T-helper 1 cell treated with Interleukin-12 subunit alpha and Interleukin-12 subunit beta and Interleukin-4 antibody, amounts not matched to agents 30 μg/mL and 1 μg/mL, for 36 hours (primary cell): ENCODE data around the gene ZAP70.
"Not testable (repeated sequence)": the region's sequence is repeated elsewhere in the genome, so short reads cannot be mapped to it uniquely, and the experiment has no call there.

Source experiments
- H3K27ac Mint-ChIP-seq: one replicate; pipeline ENCODE4 v1.8.0; 2021; ENCODE audit warnings: mild to moderate bottlenecking, mixed read lengths
- H3K27me3 Mint-ChIP-seq: one replicate; pipeline ENCODE4 v1.8.0; 2021; ENCODE audit warnings: low read depth, mixed read lengths
- H3K36me3 Mint-ChIP-seq: one replicate; pipeline ENCODE4 v1.8.0; 2021; ENCODE audit warnings: low read depth, mixed read lengths
- H3K4me1 Mint-ChIP-seq: one replicate; pipeline ENCODE4 v1.8.0; 2021; ENCODE audit warnings: low read depth, mixed read lengths
- H3K4me3 Mint-ChIP-seq: one replicate; pipeline ENCODE4 v1.8.0; 2021; ENCODE audit warnings: mild to moderate bottlenecking, moderate library complexity, mixed read lengths
- H3K9me3 Mint-ChIP-seq: one replicate; pipeline ENCODE4 v1.8.0; 2021; ENCODE audit warnings: mixed read lengths

The ZAP70 gene

DNA sequence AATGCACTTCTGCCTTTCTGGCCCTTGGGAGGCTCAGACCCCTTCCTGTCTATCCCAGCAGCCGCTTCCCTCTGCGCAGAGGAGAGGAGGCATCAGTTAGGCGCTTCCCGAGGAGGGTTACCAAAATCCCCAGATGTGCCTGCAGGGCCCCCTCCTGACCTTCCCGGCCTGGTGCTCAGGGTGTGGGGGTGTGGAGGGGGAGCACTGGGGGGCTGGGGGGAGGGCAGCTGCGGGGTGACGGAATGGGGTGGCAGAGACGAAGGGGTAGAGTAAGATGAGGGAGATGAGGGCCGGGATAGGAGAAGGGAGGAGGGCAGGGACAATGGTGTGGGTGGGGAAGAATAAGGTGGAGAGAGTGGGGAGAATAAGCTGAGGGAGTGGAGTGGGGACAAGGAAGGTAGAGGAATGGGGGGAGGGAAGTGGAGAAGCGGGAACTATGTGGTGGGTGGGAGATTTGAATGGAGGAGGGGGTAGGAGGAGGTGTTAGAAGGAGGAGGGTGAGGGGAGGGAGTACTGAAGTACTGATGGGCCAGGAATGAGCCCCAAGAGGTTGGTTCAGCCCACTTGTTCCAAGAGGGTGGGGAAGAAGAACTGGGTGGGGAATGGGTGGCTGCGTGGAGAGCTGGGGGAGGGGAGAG lies 6.5 kb upstream of the ZAP70 start:
- H3K27ac Mint-ChIP-seq = no peak overlapping the region
- no peak overlapping the region for H3K4me3 Mint-ChIP-seq
- H3K36me3 Mint-ChIP-seq = peaks cover 2% of the 10 kb centered on the region
- H3K9me3 Mint-ChIP-seq = no peaks in the 10 kb centered on the region
- H3K27me3 Mint-ChIP-seq = peaks cover 7% of the 10 kb centered on the region
- H3K4me1 Mint-ChIP-seq = peaks cover 18% of the 10 kb centered on the region

DNA sequence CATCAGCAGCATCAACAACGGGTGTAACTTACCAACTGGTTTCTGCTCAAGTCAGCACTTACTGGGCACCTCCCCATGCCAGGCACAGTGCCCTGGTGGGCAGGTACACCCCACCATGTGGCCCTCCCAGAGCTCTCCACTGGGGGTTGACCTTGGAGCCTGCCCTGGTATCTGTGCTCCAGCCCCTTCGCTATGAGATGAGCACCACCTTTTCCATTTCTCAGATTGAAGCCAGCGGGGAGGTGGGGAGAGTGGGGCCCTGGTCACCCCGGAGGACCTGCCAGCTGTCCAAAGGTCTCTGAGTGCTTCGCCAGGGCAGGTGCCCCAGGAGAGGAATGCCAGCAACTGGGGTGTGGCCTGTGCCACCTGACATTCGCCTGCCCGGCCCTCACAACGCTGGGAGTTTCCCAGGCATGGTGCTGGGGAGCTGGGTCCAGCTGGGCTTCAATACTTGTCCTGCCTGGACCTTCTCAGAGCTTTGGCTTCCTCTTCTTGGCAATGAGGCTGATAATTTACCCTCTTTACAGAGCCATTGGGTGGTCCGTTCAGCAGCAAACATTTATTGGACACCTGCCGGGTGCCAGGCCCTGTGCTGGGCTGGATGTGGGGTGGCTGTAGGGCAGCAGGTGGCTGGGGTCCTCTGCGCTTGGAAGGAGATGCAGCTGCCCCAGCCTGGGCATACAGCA lies 5.9 kb upstream of the ZAP70 start:
- H3K4me1 Mint-ChIP-seq = peaks cover 24% of the 10 kb centered on the region
- H3K27me3 Mint-ChIP-seq = peaks cover 6% of the 10 kb centered on the region
- H3K9me3 Mint-ChIP-seq = no peaks in the 10 kb centered on the region
- H3K36me3 Mint-ChIP-seq = peaks cover 2% of the 10 kb centered on the region
- H3K4me3 Mint-ChIP-seq = no peak overlapping the region
- no peak overlapping the region for H3K27ac Mint-ChIP-seq

DNA sequence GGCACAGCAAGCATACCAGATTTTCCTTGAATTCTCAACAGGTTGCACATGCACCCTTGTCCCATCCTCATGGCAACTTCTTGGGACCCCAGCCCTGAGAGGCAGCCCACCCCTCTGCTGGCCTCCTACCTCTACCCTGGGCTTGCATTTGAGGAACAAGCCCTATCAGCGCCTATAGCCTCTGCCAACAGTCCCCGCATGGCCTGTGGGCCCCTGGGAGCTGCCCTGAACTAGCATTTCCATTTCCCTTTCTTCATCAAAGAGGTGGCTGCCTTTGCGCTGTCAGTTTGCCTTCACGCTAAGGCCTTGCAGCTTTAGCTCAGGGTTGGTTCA lies 5.4 kb upstream of the ZAP70 start:
- Mint-ChIP-seq H3K4me1 (peaks cover 26% of the 10 kb centered on the region), H3K9me3 (no peaks in the 10 kb centered on the region), H3K27ac (no peak overlapping the region), H3K27me3 (peaks cover 1% of the 10 kb centered on the region), H3K36me3 (peaks cover 2% of the 10 kb centered on the region), H3K4me3 (no peak overlapping the region)

DNA sequence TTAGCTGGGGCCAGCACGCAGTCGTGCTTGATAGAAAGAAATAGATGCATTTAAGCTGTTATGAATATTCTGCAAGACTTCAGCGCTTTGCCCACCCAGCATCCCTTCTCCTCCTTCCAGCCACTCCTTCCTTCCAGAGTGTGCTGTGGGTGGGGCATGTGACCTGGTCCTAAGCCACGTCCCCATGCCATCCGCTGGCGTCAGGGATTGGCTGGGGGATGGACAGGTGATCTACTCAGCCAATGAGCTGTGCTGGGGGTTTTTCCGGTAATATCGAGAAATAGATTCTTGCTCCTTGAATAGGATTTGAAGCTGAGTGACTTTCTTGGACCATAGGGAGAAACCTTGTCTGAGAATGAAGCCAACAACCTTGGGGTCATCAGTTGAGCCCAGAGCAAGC lies 4.8 kb upstream of the ZAP70 start:
- H3K9me3 Mint-ChIP-seq = no peaks in the 10 kb centered on the region
- no peak overlapping the region for H3K27ac Mint-ChIP-seq
- H3K4me1 Mint-ChIP-seq = peaks cover 32% of the 10 kb centered on the region
- no peaks in the 10 kb centered on the region for H3K27me3 Mint-ChIP-seq
- H3K36me3 Mint-ChIP-seq = peaks cover 6% of the 10 kb centered on the region
- no peak overlapping the region for H3K4me3 Mint-ChIP-seq

DNA sequence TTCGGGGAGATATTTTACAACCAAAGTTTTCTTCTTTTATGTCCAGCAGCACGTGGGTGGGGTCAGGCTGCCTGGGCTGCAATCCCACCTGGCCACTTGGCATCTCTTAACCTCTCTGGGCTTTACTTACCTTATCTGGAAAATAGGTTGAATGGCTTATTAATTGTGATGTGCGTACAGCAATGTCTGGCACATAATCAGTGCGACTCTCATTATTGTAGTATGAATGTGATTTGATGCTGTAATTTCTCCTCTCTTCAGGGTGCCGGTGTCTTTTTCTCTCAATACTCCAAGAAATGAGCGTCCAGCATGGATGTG lies 2.0 kb upstream of the ZAP70 start:
- Mint-ChIP-seq H3K4me3 (peak overlapping the region; percentile 15), H3K27ac (peak overlapping the region; percentile 99), H3K36me3 (peaks cover 31% of the 10 kb centered on the region), H3K9me3 (no peaks in the 10 kb centered on the region), H3K4me1 (peaks cover 46% of the 10 kb centered on the region), H3K27me3 (no peaks in the 10 kb centered on the region)

DNA sequence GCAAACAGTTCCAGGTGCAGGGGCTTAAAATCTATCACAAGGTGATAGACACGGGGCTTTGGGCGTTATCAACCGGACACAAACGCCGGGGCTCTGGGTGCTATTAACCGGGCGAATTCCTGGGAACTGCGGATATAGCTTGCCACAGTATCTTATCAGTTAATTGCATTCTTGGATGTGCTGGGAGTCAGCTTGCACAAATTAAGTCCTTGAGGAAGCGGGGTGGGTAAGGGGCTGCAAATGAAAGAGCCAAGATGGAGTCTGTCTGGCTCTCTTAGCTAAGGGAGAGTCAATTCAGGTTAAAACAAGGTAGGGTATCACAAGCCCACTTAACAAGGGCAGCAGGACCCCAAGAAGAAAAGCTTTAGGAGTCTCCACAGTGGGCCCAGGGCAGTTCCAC lies 1.2 kb upstream of the ZAP70 start:
- H3K36me3 Mint-ChIP-seq = peaks cover 37% of the 10 kb centered on the region
- not testable (repeated sequence) for H3K27me3 Mint-ChIP-seq, H3K9me3 Mint-ChIP-seq
- H3K4me1 Mint-ChIP-seq = peaks cover 53% of the 10 kb centered on the region
- peak overlapping the region; percentile 99 for H3K27ac Mint-ChIP-seq
- H3K4me3 Mint-ChIP-seq = peak overlapping the region; percentile 70

DNA sequence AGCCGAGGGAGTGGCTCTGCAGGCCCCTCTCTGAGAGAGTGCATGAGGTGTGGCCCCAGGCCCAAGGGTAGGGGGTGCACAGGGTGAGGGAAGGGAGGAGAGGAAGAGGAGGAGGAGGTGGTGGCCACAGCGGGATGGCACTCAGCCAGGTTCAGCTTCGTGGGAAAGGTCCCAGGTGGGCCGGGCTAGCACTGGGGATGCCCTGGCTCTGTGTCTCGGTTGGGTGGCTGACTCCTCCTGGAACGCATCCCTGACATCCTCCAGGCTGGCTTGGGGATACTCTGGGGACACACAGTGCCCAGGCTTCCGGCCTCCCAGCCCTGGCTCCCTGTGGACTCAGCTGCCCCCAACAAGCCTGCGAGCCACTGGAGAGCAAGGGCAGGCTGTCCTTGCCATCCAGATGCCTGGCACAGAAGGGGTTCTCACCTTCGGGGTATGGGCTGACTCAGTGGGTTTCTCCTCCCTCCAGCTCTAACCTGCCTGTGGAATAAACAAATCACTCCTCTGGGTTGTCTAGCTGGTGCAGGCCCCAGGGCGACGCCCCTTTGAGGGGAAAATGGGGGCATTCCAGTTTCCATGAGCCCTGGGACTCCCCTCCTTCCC lies 582 bp upstream of the ZAP70 start:
- H3K9me3 Mint-ChIP-seq = no peaks in the 10 kb centered on the region
- peaks cover 41% of the 10 kb centered on the region for H3K36me3 Mint-ChIP-seq
- peaks cover 59% of the 10 kb centered on the region for H3K4me1 Mint-ChIP-seq
- H3K4me3 Mint-ChIP-seq = peak overlapping the region; percentile 94
- no peaks in the 10 kb centered on the region for H3K27me3 Mint-ChIP-seq
- H3K27ac Mint-ChIP-seq = peak overlapping the region; percentile 99

DNA sequence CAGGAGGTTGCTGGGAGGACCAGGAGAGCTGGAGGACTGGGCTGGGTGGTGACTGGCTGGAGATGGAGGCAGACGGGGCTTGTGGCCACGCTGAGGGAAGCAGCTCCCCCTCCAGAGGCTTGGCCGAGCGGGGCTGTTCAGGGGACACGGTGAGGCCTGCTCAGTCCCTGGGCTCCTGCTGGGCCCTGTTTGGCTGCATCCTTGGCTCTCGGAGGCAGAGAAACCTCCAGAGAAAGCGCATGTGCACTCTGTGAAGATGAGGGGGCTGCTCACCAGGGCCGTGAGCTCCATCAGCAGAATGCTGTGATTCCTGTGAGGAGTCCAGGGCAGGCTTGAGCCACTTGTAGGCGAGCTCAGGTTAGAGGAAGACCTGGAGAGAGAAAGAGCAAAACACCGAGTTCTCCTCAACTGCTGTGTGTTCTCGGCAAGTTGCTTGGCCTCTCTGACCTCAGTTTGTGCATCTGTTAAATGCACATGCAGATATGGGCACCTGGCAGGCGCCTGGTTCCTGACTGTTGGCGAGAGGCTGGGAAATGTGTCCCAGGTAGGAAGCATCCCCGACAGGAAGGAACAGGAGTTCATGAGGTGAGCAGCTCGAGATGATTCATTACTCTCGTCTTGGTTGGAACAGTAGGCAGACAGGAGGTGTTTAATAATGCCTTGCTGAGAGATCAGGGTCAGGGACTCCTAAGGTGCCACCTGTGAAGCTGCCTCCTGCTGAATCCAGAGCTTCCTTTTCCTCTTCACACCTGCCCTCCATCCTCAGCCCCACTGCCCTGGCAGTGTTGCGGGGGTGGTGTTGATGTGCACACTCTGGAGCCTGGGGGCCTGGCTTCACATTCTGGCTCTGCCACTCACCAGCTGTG lies 941 bp downstream of the ZAP70 start:
- Mint-ChIP-seq H3K27me3 (no peaks in the 10 kb centered on the region), H3K27ac (peak overlapping the region; percentile 99), H3K4me3 (peak overlapping the region; percentile 94), H3K4me1 (peaks cover 73% of the 10 kb centered on the region), H3K9me3 (no peaks in the 10 kb centered on the region), H3K36me3 (peaks cover 52% of the 10 kb centered on the region)

DNA sequence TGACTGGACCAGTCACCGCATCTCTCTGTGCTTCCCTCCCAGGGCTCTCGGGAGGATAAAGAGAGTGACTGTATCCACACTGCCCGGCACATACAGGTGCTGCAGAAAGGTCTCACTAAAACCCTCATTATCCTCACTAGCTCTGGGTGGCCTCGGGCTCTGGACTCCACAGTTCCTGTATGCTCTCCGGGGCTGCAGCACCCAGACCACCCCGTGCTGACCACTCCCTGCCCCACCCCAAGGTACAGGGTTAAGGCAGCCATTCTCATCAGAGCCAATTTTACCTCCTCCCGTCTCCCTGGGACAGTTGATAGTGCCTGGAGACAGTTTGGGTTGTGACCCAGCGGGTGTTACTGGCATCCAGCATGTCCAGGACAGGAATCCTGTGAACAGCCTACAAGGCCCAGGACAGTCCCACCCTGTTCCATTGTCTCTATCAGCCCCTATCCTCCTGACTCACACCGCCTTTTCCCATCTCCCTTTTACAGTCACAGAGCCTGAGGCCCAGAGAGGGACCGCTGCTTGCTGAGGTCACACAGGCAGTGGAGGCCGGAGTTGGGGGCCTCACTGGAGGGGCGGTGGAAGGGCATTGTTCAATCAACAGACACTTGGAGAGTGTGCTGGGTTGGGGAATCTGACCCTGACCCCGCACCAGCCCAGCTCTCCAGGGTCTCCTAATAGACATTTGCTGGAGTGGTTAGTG lies 1.7 kb downstream of the ZAP70 start:
- H3K4me1 Mint-ChIP-seq = peaks cover 74% of the 10 kb centered on the region
- no peaks in the 10 kb centered on the region for H3K9me3 Mint-ChIP-seq

DNA sequence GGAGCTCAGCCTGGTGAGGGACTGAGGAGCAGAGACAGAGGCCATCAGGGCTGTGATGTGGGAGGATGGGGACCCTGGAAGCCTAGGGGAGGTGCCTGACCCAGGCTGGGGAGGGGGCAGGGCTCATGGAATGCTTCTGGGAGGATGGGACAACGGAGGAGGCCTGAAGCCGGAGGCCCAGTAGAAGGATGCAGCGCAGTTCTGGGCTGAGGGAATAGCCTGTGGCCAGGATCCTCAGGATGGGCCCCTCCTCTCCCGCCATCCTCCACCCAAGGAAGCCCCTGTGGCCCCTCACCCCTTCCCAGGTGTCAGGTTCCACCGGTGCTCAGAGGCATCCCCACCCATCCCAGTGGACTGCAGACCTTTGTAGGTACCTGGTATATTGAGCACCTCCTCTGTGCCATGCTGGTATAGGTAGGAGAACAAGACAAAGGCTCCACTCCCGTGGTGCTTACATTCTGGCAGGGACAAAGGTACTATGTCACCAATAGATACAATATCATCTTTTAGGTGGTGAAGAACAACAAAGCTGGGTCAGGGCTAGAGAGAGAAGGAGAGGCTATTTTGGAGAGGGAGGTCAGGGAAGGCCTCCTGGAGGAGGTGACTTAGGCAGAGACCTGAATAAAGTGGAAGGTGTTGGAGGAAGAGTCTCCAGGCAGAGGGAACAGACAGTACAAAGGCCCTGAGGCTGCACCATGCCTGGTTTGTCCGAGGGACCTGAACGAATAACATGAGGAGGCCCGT lies 2.7 kb downstream of the ZAP70 start:
- Mint-ChIP-seq H3K4me1 (peaks cover 75% of the 10 kb centered on the region), H3K36me3 (peaks cover 58% of the 10 kb centered on the region), H3K27ac (peak overlapping the region; percentile 99), H3K9me3 (no peaks in the 10 kb centered on the region), H3K27me3 (no peaks in the 10 kb centered on the region), H3K4me3 (peak overlapping the region; percentile 94)

More for the DNA sequence above, 1.7 kb downstream of the ZAP70 start:
- Mint-ChIP-seq H3K27me3 (no peaks in the 10 kb centered on the region), H3K4me3 (peak overlapping the region; percentile 94), H3K36me3 (peaks cover 51% of the 10 kb centered on the region), H3K27ac (peak overlapping the region; percentile 99)

DNA sequence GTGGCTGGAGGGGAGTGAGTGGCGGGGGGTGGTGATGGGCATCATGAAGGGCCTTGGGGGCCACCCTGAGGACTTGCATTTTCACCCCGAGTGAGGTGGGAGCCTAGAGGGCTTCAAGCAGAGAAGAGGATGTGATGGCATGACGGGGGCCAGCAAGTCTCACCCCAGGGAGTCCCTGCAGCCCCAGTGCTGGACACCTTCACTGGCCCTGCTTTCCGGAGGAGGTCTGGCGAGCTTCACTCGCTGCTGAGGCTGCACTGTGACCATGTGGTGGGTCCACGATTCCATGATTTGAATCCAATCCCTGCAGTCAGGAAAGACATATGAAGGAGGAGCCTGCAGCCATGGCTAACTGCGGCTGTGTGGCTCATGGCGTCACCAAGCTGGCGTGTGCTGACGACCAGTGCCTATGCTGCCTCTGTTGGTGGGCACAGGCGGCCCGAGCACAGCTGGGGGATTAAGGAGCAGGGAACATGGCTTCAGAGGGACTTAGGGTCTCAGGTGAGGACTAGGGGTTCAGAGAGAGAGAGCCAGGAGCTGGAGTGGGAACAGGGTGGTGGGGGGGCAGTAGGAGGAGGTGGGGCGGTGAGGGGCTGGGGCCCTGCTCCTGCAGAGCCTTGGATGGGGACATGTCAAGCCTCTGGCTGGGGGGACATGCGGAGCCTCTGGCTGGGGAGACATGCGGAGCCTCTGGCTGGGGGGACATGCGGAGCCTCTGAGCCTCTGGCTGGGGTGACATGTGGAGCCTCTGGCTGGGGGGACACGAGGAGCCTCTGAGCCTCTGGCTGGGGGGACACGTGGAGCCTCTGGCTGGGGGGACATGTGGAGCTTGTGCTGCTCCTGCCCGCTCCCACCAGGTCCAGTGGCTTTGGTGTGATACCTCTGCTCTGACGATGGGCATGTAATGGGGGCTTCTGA lies 3.6 kb downstream of the ZAP70 start:
- Mint-ChIP-seq H3K4me1 (peaks cover 70% of the 10 kb centered on the region), H3K27ac (peak overlapping the region; percentile 94), H3K9me3 (no peaks in the 10 kb centered on the region), H3K27me3 (no peaks in the 10 kb centered on the region), H3K4me3 (peak overlapping the region; percentile 92), H3K36me3 (peaks cover 58% of the 10 kb centered on the region)

DNA sequence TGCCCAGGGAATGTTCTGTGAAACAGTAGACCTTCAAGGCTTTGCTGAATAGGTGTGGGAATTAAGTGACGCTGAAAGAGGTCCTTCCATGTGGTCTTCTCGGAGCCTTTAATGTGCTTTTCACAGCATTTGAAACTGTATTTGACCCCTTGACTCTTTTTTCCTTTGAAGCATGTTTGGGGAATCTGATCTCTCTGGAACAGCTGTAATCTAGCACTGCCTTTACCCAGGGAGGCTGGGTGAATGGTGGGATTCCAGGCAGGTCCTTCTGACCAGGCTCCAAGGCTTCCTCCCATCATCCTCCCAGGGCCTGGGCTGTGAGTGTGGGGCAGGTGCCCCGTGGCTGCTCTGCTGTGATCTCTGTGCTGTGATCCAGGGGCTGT lies 4.2 kb downstream of the ZAP70 start:
- peaks cover 63% of the 10 kb centered on the region for H3K4me1 Mint-ChIP-seq
- peak overlapping the region; percentile 94 for H3K27ac Mint-ChIP-seq
- no peaks in the 10 kb centered on the region for H3K27me3 Mint-ChIP-seq
- no peaks in the 10 kb centered on the region for H3K9me3 Mint-ChIP-seq
- peak overlapping the region; percentile 92 for H3K4me3 Mint-ChIP-seq
- H3K36me3 Mint-ChIP-seq = peaks cover 63% of the 10 kb centered on the region
